RCC 7860 (cell line): ENCODE results near the gene AGK.

ENCODE experiments used
- DNase-seq: peaks from one replicate; pipeline ENCODE4 v3.0.0-alpha.2; 2015; ENCODE audit warnings: low spot score
- FAIRE-seq: peaks from 2 replicates; lab custom pipeline; 2012; peaks lifted over from hg19 to GRCh38; lab: Jason Lieb, UNC

AGK gene

GRCh38 chr7:141585592-141586510 lies 34.6 kb downstream of the AGK start:
- DNase-seq = peak; percentile 96
- peak; percentile 97 for FAIRE-seq

DNA sequence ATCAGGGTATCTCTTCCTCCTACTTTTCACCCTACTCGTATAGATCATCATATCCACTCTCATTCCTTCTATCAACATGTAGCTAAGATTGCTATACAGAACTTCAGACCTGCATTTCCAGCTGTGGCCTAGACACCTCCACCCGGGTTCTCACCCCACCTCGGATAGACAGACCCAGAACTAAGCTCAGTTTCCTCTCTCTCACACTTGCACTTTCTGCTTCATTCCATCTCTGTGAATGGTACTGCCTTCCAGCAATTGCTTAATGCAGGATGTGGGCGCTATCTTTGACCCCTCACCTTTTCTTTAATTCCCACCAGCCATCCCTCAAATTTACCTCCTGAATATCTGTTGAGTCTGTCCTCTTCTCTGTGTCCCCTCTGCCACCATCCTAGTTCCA lies 35.7 kb downstream of the AGK start:
- DNase-seq (no peak), FAIRE-seq (no peak)

- FAIRE-seq = no peak
- DNase-seq = no peak
Observed at GRCh38 chr7:141587304-141587703, 36.1 kb downstream of the AGK start.

- FAIRE-seq (no peak), DNase-seq (no peak)
Observed at GRCh38 chr7:141588912-141589311, 37.7 kb downstream of the AGK start.

GRCh38 chr7:141590071-141590470 lies 38.9 kb downstream of the AGK start:
- DNase-seq (no peak), FAIRE-seq (no peak)

- DNase-seq (no peak), FAIRE-seq (no peak)
Observed at GRCh38 chr7:141590666-141591065, 39.5 kb downstream of the AGK start.

GRCh38 chr7:141593134-141593533 lies 41.9 kb downstream of the AGK start:
- no peak for DNase-seq
- no peak for FAIRE-seq

DNA sequence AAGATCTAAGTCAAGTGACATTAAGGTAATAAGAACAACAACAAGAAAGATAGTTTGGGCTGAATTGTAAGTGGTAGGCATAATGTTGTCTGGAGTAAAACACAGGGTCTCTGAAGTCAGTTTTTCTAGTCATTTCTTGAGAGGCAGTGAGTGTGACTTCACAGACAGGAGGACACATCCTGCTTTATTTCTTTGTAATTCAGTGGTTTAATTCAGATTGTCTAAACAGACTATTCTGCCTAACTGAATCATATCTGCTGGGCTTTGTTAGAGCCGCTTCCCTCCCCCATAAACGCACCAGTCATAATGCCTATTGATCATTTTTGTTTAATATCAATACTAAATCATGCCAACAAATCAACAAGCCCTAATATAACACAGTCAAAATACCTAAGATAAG lies 46.8 kb downstream of the AGK start:
- no peak for FAIRE-seq
- DNase-seq = no peak

- no peak for DNase-seq
Observed at GRCh38 chr7:141598408-141598807, 47.2 kb downstream of the AGK start.

GRCh38 chr7:141600168-141601006 lies 49.2 kb downstream of the AGK start:
- DNase-seq = no peak
- no peak for FAIRE-seq

More at GRCh38 chr7:141598408-141598807, 47.2 kb downstream of the AGK start:
- FAIRE-seq = no peak

- no peak for DNase-seq
- FAIRE-seq = no peak
Observed at GRCh38 chr7:141609576-141609975, 58.4 kb downstream of the AGK start.

GRCh38 chr7:141610671-141611070 lies 59.5 kb downstream of the AGK start:
- FAIRE-seq = no peak

DNA sequence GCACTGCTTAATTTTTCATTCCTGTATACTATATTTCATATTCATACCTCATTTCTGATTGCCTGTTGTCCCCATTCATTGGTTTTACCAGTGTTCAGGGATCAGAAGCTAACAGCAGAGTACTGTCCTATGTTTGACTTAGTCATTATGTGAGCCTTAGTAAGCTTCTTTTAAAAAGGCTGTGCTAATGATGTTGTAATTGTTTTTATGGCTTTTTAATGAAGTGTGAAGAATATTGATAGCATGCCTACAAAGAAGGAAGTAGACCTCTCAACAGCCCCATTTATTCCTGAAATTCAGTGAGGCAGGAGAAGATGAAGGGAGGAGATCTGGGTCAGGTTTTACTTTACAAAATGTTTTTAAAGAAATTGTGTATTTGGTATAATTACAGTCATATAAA lies 61.7 kb downstream of the AGK start:
- DNase-seq (no peak), FAIRE-seq (no peak)

More at GRCh38 chr7:141610671-141611070, 59.5 kb downstream of the AGK start:
- no peak for DNase-seq

- DNase-seq (no peak), FAIRE-seq (no peak)
Observed at GRCh38 chr7:141617280-141617679, 66.1 kb downstream of the AGK start.

DNA sequence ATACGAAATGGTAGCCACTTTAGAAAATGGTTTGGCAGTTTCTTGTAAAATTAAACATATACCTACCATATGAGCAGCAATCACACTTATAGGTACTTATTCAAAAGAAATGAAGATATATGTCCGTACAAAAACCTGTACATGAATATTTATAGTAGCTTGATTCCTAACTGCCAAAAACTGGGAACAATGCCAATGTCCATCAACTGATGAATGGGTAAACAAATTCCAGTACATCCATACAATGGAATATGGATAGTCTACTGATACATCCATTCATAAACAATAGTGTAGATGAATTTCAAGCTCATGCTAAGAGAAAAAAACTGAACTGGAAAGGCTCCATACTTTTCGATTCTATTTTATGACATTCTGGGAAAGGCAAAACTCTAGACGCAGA lies 68.5 kb downstream of the AGK start:
- DNase-seq (no peak), FAIRE-seq (no peak)

DNA sequence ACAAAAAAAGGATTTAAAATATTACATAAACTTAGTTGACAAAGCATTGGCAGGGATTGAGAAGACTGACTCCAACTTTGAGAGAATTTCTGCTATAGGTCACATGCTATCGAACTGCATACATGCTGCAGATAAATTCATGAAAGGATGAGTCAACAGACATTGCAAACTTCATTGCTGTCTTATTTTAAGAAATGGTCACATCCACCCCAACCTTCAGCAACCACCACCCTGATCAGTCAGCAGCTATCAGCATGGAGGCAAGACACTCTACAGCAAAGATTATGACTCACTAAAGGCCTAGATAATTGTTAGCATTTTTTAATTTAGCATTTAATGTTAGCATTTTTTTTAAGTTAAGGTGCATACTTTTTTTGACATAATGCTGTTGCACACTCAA lies 73.6 kb downstream of the AGK start:
- FAIRE-seq = no peak
- no peak for DNase-seq

DNA sequence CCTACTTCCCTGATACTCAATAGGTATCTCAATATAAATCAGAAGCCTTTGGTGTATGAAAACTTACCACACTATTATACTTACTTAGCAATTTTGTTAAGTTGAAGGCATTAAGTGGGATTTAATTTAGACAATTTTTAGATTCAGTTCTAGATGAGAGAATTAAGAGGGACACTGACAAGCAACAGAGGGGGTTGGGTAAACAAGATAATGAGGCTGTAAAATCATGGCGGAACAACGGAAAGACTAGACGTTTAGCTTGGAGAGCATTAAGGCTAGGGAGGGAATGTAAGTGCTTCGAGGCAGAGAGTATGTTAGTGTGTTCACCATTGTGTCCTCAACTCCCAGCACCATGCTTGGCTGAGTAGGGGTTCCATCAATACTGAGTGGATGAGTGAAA lies 79.4 kb downstream of the AGK start:
- DNase-seq (no peak), FAIRE-seq (no peak)

DNA sequence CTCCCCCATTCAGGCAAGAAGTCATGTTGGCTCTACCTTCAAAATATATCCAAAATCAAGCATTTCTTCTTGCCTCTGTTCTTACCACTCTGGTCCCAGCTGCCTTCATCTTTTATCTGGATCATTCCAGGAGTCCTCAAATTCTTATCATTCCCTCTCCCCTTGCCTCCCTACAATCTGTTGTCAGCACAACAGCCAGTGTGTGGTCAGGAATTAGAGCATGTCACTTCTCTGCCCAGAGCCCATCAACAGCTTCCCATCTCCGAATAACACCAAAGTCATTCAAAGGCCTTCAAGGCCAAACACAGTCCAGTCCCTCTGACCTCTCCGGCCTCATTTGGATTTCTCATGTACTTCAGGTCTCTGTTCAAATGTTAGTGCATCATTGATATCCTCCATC lies 80.3 kb downstream of the AGK start:
- DNase-seq (no peak), FAIRE-seq (no peak)

- FAIRE-seq (no peak), DNase-seq (no peak)
Observed at GRCh38 chr7:141634065-141634464, 82.9 kb downstream of the AGK start.

- DNase-seq (no peak), FAIRE-seq (no peak)
Observed at GRCh38 chr7:141636053-141636452, 84.8 kb downstream of the AGK start.

- FAIRE-seq = peak; percentile 55
- peak; percentile 67 for DNase-seq
Observed at GRCh38 chr7:141640239-141640840, 89.1 kb downstream of the AGK start.
